ENCODE measurements around the gene RNF8. TPM values are rescaled to one million over a fixed set of nuclear protein-coding genes. Genes with fewer than 3 reads are reported as not detected.

The RNF8 gene
- total and polyA plus RNA-seq, 10 of the 15 experiments (the other 5 are each of a cell fraction or from before 2014, with no cell fraction given): 7.8 to 30.2 (median 23.3) TPM

DNA sequence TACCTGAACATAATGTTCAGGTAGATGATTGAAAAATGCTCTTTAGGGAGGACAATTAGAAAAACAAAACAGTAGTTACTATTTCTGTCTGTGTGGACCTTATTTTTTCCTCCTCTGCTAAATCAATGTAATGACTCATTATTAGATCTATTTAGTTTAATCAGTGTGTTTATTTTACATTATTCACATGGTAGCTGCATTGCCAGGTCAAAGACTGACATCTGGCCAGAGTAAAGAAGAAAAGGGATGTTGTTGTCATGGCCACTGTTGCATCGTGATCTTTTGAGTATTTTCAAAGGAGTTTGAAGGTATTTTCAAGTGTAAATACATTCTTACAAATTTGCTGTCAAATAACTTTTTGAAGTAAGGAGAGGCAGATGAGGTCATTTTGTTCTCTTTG lies 85.1 kb downstream of the RNF8 start (continued):
- TF ChIP-seq RBBP5 (conservative IDR thresholded peaks at IDR 0.05): no peak
- TF ChIP-seq SMC3 (IDR thresholded peaks at IDR 0.05; ENCODE audit: borderline replicate concordance, low read length): no peak
- TF ChIP-seq CHD4 (IDR thresholded peaks at IDR 0.05): no peak
- TF ChIP-seq WRNIP1 (IDR thresholded peaks at IDR 0.05; ENCODE audit: borderline replicate concordance, low read depth, low read length): no peak
- no peak for TF ChIP-seq JUNB (IDR thresholded peaks at IDR 0.05)
- TF ChIP-seq E2F4 (IDR thresholded peaks at IDR 0.05; ENCODE audit: low read depth, low read length): no peak
- no peak for TF ChIP-seq CBX3 (IDR thresholded peaks at IDR 0.05; ENCODE audit: borderline replicate concordance, low read depth)
- TF ChIP-seq NR2C2 (IDR thresholded peaks at IDR 0.05; ENCODE audit: borderline replicate concordance, control insufficient read depth, insufficient read length, low read depth): no peak
- TF ChIP-seq, protein P1, sequence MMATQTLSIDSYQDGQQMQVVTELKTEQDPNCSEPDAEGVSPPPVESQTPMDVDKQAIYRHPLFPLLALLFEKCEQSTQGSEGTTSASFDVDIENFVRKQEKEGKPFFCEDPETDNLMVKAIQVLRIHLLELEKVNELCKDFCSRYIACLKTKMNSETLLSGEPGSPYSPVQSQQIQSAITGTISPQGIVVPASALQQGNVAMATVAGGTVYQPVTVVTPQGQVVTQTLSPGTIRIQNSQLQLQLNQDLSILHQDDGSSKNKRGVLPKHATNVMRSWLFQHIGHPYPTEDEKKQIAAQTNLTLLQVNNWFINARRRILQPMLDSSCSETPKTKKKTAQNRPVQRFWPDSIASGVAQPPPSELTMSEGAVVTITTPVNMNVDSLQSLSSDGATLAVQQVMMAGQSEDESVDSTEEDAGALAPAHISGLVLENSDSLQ (IDR thresholded peaks at IDR 0.05): no peak
- no peak for TF ChIP-seq NFIC (IDR thresholded peaks at IDR 0.05; ENCODE audit: low read depth, low read length)
- no peak for TF ChIP-seq SPI1 (IDR thresholded peaks at IDR 0.05; ENCODE audit: borderline replicate concordance, insufficient read depth, low read depth, low read length)
- no peak for TF ChIP-seq NFYA (IDR thresholded peaks at IDR 0.05; ENCODE audit: borderline replicate concordance, low read depth, low read length)
- no peak for TF ChIP-seq YY1 (IDR thresholded peaks at IDR 0.05; ENCODE audit: low read depth, low read length)

Data from GM12878 (cell line).